HG03565 (cell line): ENCODE data around the gene SLCO2B1.

ENCODE experiments used
- ATAC-seq: cut with Tn5 transposase; IDR thresholded peaks from one replicate; pipeline ENCODE4 v1.9.1; 2021; ENCODE audit warnings: mild to moderate bottlenecking, moderate library complexity; ENCODE audit not compliant: unreplicated experiment

SLCO2B1 gene

GRCh38 chr11:75145196-75145971, 5.5 kb upstream of the SLCO2B1 start:
- ATAC-seq: no peak

GRCh38 chr11:75145972-75146519, 4.9 kb upstream of the SLCO2B1 start:
- ATAC-seq: no peak

GRCh38 chr11:75146711-75147110, 4.2 kb upstream of the SLCO2B1 start:
- ATAC-seq: no peak

GRCh38 chr11:75147191-75147874, 3.6 kb upstream of the SLCO2B1 start:
- ATAC-seq: no peak

- ATAC-seq: no peak
These were observed 3.0 kb upstream of the SLCO2B1 start for GRCh38 chr11:75147875-75148263.

- no peak for ATAC-seq
These were observed 2.4 kb upstream of the SLCO2B1 start for GRCh38 chr11:75148436-75148983.

- ATAC-seq: no peak
These were observed 991 bp upstream of the SLCO2B1 start for GRCh38 chr11:75149766-75150465.

- no peak for ATAC-seq
These were observed 590 bp downstream of the SLCO2B1 start for GRCh38 chr11:75151346-75152047.

- ATAC-seq: no peak
These were observed 1.2 kb downstream of the SLCO2B1 start for GRCh38 chr11:75152090-75152489.

GRCh38 chr11:75152651-75153427, 1.9 kb downstream of the SLCO2B1 start:
- no peak for ATAC-seq

- no peak for ATAC-seq
These were observed 4.0 kb downstream of the SLCO2B1 start for GRCh38 chr11:75154646-75155569.

- ATAC-seq: no peak
These were observed 4.9 kb downstream of the SLCO2B1 start for GRCh38 chr11:75155570-75156422.

GRCh38 chr11:75158241-75158640, 7.3 kb downstream of the SLCO2B1 start:
- ATAC-seq: no peak

GRCh38 chr11:75158696-75159150, 7.8 kb downstream of the SLCO2B1 start:
- no peak for ATAC-seq

GRCh38 chr11:75159151-75159953, 8.4 kb downstream of the SLCO2B1 start:
- no peak for ATAC-seq

GRCh38 chr11:75160220-75160757, 9.4 kb downstream of the SLCO2B1 start:
- ATAC-seq: no peak

- no peak for ATAC-seq
These were observed 10.0 kb downstream of the SLCO2B1 start for GRCh38 chr11:75160880-75161279.
